Fibroblast of skin of scalp (primary cell): Measurements from ENCODE around the gene ZC3H6. TPM values are rescaled to one million over a fixed set of nuclear protein-coding genes. Genes with fewer than 3 reads are reported as not detected.

Experiments
- DNase-seq: peaks from one replicate; pipeline ENCODE4 v3.0.0-alpha.2; 2013
- polyA plus RNA-seq, 2 experiments: library from polyadenylated mRNA; unstranded; fragments of 120-200 nt; gene quantifications; one replicate each; pipeline ENCODE4 v1.2.1, GENCODE V29; 2013; ENCODE audit not compliant: insufficient read length in 2 of 2

ZC3H6 gene
- polyA plus RNA-seq (2013, experiment 1 of 2; ENCODE audit: insufficient read length): 2.7 TPM
- polyA plus RNA-seq (2013, experiment 2 of 2; ENCODE audit: insufficient read length): 3.3 TPM

- peak; percentile 99 for DNase-seq
These were observed at the start of gene ZC3H6 for GRCh38 chr2:112275311-112275886. ZC3H6 (plus strand) TSS chr2:112275597; CDS start chr2:112275995, 398 bp downstream.

DNA sequence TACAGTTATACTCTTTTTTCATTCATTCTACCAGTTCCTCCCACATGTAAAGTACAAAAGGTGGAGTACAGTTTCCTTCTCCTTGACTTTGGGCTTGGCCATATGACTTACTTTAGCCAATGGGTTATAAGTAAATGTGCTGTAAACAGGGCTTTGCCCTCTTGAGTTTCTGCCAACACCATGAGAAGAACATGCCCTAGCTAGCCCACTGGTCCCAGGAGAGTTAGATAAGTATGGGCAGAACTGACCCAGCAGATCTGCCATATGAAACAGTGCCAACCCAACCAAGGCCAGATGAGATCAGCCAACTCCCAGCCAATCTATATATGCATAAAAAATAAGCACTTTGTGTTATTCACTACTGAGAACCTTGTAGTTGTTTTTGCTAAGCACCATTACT, 46.0 kb upstream of the ZC3H6 start:
- peak; percentile 18 for DNase-seq

DNA sequence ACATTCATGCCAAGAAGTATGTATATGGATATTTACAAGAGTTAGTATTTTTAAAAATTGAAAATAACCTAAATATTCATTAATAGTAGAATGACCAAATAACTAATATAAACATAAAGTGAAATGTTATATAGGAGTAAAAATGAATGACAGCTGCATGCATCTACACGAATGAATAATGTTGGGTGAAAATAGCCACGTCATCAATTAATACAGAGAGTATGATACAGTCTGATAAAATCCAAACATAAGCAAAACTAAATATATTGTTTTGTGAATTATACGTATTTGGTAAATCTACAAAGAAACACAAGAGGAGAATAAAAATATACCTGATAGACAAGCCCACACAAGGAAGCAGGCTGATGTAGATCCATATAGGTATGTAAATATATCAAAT, 45.0 kb upstream of the ZC3H6 start:
- no peak for DNase-seq

DNA sequence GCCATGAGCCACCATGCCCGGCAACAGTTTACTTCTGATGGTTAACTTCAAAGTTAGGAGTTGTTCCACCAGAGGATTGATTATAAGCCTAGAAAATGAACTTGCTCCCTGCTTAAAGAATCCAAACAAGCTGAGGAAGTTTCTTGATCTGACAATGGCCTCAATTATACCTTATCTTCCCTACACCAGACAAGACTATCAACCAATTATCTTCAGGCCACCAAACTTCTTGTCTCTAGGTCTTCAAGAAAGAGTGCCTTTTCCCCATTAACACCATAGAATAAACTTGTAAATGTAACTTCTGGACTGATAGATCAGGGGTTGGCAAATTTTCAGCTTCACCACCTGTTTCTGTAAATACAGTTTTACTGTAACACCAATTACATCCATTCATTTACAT, 35.5 kb upstream of the ZC3H6 start:
- no peak for DNase-seq

DNA sequence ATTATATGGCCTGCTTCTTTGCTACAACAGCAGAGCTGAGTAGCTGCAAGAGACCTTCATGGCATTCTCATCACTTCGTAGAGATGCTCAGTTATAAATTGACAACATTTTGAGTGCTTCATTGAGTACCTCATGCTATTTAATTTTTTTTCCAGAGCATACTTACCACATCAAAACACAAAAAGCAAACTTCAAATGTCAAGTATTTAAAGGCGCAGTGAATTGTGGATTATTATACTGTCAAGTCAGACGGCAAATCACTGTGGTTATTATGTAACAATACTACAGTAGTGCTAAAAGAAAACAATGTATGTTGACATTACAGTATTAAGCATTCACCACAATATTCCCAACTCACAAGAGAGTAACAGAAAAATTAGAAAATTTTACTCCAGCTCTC, 33.0 kb upstream of the ZC3H6 start:
- no peak for DNase-seq

GRCh38 chr2:112243233-112243632, 32.2 kb upstream of the ZC3H6 start:
- no peak for DNase-seq

DNA sequence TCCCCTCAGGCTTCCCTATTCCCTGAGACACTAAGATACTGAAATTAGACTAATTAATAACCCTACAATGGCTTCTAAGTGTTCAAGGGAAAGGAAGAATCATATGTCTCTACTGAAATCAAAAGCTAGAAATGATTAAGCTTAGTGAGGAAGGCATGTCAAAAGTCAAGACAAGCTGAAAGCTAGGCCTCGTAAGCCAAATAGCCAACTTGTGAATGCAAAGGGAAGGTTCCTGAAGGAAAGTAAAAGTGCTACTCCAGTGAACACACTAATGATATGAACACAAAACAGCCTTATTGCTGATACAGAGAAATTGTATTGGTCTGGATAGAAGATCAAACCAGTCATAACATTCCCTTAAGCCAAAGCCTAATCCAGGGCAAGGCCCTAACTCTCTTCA, 30.5 kb upstream of the ZC3H6 start:
- DNase-seq: no peak

DNA sequence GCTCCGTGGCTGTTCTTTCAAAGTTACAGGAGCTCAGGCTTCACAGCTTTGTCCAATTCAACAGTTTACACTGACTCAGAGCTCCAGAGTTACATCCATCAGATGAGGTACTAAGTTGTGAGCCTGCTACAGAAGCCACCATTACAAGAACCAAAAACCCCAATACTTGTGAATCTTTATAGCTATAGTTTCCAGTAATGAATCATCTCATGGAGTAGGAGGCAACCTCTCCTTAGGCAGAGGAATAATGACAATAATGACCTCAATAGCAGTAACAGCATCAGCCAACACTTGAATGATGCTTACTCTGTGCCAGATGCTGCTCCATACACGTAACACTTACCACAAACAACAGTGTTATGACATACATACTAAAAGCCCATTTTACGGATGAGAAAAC, 24.1 kb upstream of the ZC3H6 start:
- no peak for DNase-seq

DNA sequence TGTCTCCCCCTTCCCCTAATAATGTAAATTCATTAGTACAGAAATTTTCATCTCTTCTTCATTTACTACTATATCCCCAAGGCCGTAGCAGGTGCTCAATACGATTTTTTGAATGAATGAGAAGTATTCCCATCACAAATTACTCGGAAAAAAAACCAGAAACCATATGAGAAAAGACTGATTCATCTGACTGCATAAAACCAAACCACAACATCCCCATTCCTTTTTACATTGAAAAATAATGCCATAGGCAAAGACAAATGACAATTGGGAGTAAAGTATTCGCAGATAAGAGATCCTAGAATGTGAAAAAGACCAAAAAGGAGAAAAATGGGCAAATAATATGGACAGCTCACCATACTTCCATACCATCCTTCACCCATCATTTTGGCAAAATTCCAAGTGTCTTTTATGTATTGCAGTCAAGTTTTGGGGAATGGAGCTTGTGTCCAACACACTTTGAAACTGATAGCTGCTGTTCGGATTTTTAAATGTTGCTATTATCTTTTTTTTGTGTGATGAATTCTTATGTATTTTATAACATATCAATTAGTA, 22.1 kb upstream of the ZC3H6 start:
- no peak for DNase-seq

DNA sequence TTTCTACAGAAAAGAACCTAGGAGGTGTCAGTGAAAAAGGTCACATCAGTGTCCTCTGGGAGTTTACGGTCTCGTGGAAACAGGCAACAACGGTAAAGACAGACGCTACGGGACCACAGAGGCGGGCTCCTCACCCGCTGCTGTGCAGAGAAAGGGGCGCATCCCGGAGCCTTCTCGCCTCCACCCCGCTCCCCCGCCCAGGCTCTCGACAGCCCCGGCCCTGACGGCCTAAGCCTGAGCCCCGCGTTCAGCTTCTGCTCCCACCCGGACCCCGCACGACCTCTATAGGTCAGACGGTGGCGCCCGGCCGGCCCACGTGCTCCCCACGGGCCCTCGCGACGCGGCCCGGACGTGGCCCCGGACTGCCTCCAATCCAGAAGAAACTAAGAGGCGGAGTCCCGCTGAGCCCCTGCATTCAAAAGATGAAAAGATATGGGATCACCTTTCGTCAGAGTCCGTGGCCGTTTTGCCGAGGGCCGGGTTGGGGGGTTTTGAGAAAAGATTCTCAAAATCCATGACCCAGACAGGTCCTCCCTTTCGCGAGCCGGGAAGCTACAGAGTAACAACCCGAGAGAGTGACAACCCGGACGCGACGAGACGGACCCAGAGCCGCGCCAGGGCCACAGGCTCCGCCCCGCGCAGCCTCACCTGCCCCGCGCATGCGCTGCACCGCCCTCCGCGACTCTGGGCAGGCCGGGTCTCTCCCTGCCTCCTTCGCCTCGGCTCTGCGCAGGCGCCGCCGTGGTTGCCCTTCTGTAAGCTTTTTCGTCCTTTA, 20.7 kb upstream of the ZC3H6 start, which contains the start of gene ZC3H8:
Gene ZC3H8 (minus strand): TSS at position 577 of the 775 bp plus-strand sequence. CDS start 61 bp downstream, at position 516.
- DNase-seq: peak; percentile 85

GRCh38 chr2:112255875-112256274, 19.5 kb upstream of the ZC3H6 start:
- no peak for DNase-seq

- no peak for DNase-seq
These were observed 18.7 kb upstream of the ZC3H6 start for GRCh38 chr2:112256654-112257053.

DNA sequence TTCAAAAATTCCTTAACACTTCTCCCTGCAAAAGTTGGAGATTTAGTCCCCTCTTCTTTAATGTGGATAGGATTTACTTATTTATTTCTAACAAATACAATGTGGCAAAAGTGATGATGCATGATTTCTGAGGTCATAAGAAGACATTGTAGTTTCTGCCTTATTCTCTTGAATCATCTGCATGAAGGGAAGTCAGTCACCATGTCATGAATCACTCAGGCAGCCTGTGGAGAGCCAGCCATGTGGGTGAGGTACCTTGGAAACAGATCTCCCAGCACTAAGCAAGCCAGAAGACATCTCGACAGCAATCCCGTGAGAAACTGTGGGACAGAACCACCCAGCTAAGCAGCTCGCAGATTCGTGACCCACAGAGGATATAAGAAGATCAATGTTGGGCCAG, 17.8 kb upstream of the ZC3H6 start:
- no peak for DNase-seq

DNA sequence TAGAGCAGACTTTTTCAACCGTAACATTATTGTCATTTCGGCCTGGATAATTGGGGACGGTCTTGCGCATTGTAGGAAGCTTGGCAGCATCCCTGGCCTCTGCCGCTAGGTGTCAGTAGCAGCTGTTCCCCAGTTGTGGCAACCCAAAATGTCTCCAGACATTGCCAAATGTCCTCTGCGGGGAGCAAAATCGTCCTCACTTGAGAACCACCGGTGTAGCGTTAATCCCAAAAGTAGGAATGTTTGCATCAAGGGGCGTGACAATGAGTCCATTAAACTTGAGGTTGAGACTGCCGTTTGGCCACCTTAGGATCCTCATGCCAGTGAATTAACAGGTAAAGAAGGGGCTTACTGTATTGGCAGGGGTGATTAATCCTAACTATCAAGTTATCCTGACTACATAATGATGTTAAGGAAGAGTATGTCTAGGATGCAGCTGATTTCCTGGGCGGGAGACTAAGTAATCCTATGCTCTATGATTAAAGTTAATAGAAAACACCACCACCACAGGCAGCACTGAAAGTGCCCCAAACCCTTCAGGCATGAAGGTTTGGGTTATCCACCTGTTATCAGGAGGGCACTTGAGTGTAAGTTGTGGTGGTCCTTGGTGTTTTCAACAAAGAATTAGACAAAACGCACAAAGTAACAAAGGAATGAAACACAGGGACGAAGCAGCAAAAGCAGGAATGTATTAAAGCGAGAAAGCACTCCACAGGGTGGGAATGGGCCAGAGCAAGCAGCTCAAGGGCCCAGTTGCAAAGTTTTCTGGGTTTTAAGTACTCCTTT, 15.7 kb upstream of the ZC3H6 start:
- DNase-seq: peak; percentile 78

DNA sequence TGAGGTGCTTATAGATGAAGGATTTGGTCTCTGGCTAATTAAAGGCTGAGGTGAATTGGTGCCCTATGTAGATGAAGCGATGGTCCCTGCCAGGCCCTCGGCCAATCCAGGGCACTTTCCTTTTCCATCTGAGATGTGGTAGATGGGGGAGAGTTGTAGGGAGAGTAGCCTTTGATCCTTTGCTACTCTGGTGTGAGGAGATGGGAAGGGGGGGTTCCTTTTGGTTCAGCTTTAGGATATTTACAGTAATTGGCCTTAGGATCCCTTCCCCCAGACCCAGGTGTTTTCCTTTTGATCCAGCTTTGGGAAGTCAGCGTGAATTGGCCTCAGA, 15.1 kb upstream of the ZC3H6 start:
- DNase-seq: no peak

DNA sequence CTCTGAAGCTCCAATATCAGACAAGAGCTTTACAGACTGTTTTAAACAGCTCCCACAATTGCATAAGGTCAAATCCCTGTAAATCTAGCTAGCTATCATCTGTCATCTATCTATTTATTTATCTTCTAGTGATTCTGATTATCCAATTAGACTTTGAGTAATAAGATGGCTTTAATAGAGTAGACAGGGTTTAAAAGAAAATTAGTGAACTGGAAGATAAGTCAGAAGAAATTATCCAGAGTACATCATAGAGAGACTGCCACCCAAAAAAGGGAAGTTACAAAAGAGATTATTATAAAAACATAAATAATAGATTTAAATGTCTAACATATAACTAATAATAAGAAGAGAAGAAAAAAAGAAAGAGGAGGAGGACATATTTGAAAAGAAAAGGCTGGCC, 12.5 kb upstream of the ZC3H6 start:
- no peak for DNase-seq

DNA sequence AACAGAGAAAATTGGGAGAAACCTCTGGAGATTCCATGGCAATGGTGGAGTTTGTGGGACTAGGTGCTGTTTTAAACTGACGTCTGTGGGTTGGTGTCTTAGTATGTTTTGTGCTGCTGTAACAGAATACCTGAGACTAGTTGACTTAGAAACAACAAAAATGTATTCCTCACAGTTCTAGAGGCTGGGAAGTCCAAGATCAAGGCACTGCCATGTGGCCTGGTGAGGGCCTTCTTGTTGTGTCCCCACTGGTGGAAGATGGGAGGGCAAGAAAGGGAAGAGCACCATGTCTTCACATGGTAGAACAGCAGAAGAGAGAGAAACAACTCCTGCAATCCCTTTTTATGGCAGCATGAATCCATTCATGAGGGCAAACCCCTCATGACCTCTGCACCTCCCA, 6.8 kb upstream of the ZC3H6 start:
- DNase-seq: no peak

DNA sequence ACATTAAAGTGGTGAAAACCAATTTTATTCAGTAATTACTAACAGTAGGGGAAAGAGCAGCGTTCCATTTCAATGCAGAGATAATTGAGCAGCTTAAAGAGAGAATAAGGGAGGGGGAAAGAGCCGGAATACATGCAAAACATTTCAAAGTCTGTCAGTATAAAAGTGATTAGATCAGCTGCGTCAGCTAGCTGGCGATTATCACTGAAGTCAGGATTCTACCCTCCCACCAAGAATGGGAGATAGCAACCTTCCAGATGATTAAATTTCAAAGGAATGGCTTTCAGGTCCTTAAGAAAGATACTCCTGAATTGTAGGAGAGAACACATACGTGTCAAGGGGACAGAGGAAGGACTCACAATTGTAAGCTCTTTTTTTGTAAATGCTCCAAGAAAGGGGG, 2.7 kb upstream of the ZC3H6 start:
- no peak for DNase-seq

- DNase-seq: no peak
These were observed 2.0 kb upstream of the ZC3H6 start for GRCh38 chr2:112273349-112273748.

- DNase-seq: peak; percentile 87
These were observed 733 bp downstream of the ZC3H6 start for GRCh38 chr2:112275887-112276773.

- no peak for DNase-seq
These were observed 1.6 kb downstream of the ZC3H6 start for GRCh38 chr2:112276954-112277353.

- DNase-seq: no peak
These were observed 2.3 kb downstream of the ZC3H6 start for GRCh38 chr2:112277596-112278220.
